ENCODE data around the gene TNFAIP3. TPM values are rescaled to one million over a fixed set of nuclear protein-coding genes. Genes with fewer than 3 reads are reported as not detected.

Gene TNFAIP3
- total RNA-seq, 1 donor from 2014 or later, result 3.6 TPM

DNA sequence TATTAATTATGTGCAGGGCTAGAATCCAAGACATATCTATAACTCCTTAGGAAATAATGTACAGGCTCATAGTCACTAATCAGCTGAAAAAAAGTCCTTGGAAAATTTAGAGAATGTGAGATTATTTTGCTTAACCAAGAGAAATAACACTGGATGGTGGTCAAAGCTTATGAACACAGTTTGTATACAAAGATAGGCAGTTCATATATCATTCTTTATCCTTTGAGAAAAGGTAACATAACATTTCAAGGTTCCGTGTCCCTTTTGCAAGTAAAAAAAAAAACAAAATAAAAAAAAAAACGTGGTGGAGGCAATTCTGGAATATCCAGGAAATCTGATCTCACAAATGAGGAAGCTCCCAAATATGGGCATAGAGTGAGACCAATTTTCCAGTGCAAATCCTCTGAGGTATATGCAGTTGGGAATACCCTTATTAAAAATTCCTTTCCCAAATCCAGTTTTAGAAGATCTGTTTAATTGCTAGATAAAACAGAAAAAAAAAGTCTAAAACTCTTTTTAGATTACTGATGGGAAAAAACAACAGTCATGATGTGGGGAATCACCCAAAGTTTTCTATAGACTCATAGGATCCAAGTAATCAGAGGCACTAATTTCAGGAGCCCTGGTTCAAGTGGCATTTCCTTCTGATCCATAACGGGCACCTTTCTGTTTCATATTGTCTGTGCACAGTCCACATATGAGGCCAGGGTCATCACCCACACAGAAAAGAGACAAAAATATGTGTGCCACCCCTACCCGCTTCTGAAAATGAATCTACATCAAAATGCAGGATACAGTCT lies 17.7 kb upstream of the TNFAIP3 start:
- Mint-ChIP-seq H3K4me3 (ENCODE audit: low read depth) (no peak overlapping the region), H3K27ac (no peak overlapping the region)
- TF ChIP-seq, protein P1, sequence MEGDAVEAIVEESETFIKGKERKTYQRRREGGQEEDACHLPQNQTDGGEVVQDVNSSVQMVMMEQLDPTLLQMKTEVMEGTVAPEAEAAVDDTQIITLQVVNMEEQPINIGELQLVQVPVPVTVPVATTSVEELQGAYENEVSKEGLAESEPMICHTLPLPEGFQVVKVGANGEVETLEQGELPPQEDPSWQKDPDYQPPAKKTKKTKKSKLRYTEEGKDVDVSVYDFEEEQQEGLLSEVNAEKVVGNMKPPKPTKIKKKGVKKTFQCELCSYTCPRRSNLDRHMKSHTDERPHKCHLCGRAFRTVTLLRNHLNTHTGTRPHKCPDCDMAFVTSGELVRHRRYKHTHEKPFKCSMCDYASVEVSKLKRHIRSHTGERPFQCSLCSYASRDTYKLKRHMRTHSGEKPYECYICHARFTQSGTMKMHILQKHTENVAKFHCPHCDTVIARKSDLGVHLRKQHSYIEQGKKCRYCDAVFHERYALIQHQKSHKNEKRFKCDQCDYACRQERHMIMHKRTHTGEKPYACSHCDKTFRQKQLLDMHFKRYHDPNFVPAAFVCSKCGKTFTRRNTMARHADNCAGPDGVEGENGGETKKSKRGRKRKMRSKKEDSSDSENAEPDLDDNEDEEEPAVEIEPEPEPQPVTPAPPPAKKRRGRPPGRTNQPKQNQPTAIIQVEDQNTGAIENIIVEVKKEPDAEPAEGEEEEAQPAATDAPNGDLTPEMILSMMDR (IDR thresholded peaks at IDR 0.05; ENCODE audit: unreplicated experiment), result no peak

DNA sequence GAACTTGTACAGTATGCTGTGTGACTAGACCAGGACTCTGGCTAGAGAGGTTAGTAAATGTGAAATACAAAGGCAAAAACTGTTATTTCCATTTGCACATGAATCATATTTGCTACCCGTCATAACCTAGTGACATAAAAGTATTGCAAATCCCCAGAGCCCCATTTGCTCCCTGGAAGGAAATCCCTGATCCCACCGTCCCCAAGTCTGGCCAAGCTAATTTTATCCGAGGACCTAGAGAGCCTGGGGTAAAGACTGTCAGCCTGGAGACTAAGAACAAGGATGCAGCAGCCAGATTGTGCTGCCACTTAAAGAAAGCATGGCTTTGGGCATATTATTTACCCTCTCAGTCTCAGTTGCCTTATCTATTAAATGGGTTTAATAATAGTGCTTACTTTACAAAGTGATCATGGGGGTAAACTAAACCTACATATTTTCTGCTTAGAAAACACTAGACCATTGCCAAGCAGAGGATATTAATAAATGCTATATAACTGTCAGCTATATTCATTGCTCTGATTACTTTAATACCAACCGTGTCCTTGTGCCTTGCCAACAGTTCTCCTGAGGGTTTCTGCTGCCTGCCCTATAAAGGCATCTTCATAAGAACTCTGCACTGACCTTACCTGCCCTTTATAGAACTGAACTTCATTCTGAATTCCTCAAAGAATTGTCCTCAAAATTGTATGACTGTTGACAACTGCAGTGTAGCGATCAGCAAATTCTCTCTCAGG lies 16.9 kb upstream of the TNFAIP3 start:
- no peak for DNase-seq (ENCODE audit: low spot score, unreplicated experiment)

More for the DNA sequence above, 17.7 kb upstream of the TNFAIP3 start:
- no peaks in the 10 kb centered on the region for H3K9me3 Mint-ChIP-seq (ENCODE audit: low read depth)
- no peaks in the 10 kb centered on the region for H3K4me1 Mint-ChIP-seq (ENCODE audit: low read depth)
- no peaks in the 10 kb centered on the region for H3K36me3 Mint-ChIP-seq (ENCODE audit: insufficient read depth)
- DNase-seq (ENCODE audit: low spot score, unreplicated experiment), result no peak
- H3K27me3 Mint-ChIP-seq, result no peaks in the 10 kb centered on the region

DNA sequence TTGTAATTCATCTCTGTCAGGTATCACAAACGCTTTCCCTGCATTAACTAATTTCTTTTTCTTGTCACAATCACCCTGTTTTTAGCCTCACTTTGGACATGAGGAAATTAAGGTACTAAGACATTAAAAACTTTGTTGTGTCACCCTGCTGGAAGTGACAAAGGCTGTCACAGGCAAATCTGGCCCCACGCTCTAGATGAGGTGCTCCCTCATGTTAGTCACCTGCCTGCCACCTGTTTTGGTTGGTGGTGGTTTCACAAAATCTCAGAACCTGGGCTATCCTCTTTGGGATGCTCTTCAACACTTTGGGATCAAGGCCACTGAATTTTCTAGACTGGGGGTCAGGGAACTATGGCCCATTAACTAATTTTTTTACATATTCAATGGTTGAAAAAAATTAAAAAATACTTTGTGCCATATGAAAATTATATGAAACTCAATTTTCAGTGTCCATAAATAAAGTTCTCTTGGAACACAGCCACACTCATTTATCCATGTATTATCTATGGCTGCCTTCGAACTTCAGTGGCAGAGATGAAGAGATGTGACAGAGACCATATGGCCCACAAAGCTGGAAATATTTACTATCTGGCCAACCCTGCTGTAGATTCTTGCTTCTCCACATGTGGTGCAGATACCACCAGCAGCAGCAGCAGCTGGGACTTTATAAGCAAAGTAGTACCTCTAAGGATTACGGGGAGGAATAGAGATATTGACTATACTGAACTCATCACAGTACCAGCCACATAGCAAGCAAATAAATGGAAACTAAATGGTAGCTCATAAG lies 16.1 kb upstream of the TNFAIP3 start:
- DNase-seq (ENCODE audit: low spot score, unreplicated experiment), result no peak
- no peaks in the 10 kb centered on the region for H3K27me3 Mint-ChIP-seq
- H3K4me3 Mint-ChIP-seq (ENCODE audit: low read depth), result no peak overlapping the region
- H3K9me3 Mint-ChIP-seq (ENCODE audit: low read depth), result peaks cover 5% of the 10 kb centered on the region
- no peaks in the 10 kb centered on the region for H3K36me3 Mint-ChIP-seq (ENCODE audit: insufficient read depth)
- no peaks in the 10 kb centered on the region for H3K4me1 Mint-ChIP-seq (ENCODE audit: low read depth)
- TF ChIP-seq, protein P1 (IDR thresholded peaks at IDR 0.05; ENCODE audit: unreplicated experiment), result no peak
- H3K27ac Mint-ChIP-seq, result no peak overlapping the region

More for the DNA sequence above, 16.9 kb upstream of the TNFAIP3 start:
- no peaks in the 10 kb centered on the region for H3K9me3 Mint-ChIP-seq (ENCODE audit: low read depth)
- H3K36me3 Mint-ChIP-seq (ENCODE audit: insufficient read depth), result no peaks in the 10 kb centered on the region
- TF ChIP-seq, protein P1 (IDR thresholded peaks at IDR 0.05; ENCODE audit: unreplicated experiment), result no peak
- no peaks in the 10 kb centered on the region for H3K4me1 Mint-ChIP-seq (ENCODE audit: low read depth)
- H3K27me3 Mint-ChIP-seq, result no peaks in the 10 kb centered on the region
- H3K27ac Mint-ChIP-seq, result no peak overlapping the region
- no peak overlapping the region for H3K4me3 Mint-ChIP-seq (ENCODE audit: low read depth)

DNA sequence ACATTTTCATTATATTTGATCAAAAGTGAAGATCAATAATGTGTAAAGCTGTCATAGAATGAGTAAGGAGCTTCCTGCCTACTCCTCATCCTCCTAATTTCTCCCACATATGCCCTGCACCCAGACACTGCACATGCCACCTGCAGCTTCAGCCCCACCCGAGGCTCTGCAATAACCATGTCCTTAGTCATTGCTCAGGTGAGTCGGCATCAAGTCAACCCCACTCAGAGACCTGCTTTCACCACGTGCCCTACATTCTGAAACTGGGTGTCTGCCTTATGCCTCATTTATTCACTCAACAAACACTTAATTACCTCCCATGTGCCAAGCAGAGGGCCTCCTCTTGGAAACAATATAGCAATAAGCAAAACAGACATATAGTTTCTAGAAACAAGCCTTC lies 15.4 kb upstream of the TNFAIP3 start:
- Mint-ChIP-seq H3K36me3 (ENCODE audit: insufficient read depth) (no peaks in the 10 kb centered on the region), H3K4me1 (ENCODE audit: low read depth) (no peaks in the 10 kb centered on the region), H3K27ac (no peak overlapping the region), H3K9me3 (ENCODE audit: low read depth) (peaks cover 5% of the 10 kb centered on the region), H3K27me3 (no peaks in the 10 kb centered on the region), H3K4me3 (ENCODE audit: low read depth) (no peak overlapping the region)
- DNase-seq (ENCODE audit: low spot score, unreplicated experiment), result no peak
- TF ChIP-seq, protein P1 (IDR thresholded peaks at IDR 0.05; ENCODE audit: unreplicated experiment), result no peak

DNA sequence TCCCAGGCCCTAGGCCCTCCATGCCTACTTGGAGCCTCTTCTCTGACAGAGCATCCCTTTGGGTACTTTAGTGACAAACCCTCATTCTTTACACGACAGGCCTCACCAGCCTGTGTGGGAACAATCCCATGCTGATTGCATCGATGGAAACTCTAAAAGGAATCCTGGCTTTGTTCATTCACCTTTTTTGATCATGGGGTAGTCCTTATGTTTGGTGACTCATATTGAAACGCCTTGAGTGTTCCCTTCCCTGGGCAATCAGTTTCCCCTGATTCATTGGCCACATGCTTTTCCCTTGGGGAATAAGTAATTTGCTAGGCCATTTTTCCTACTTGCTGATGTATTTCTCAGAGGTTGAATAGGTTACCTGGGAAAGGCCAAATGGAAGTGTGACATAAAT lies 14.7 kb upstream of the TNFAIP3 start:
- TF ChIP-seq, protein P1 (IDR thresholded peaks at IDR 0.05; ENCODE audit: unreplicated experiment), result no peak
- no peak overlapping the region for H3K27ac Mint-ChIP-seq
- H3K36me3 Mint-ChIP-seq (ENCODE audit: insufficient read depth), result no peaks in the 10 kb centered on the region

More for the DNA sequence above, 14.7 kb upstream of the TNFAIP3 start:
- Mint-ChIP-seq H3K4me1 (ENCODE audit: low read depth) (no peaks in the 10 kb centered on the region), H3K27me3 (no peaks in the 10 kb centered on the region), H3K4me3 (ENCODE audit: low read depth) (no peak overlapping the region), H3K9me3 (ENCODE audit: low read depth) (peaks cover 5% of the 10 kb centered on the region)
- DNase-seq (ENCODE audit: low spot score, unreplicated experiment), result no peak
